H1 (cell line): ENCODE results near the gene ENTPD1. TPM values are rescaled to one million over a fixed set of nuclear protein-coding genes. Genes with fewer than 3 reads are reported as not detected.

Experiments
- CHD2 ChIP-seq: IDR thresholded peaks from 2 replicates; pipeline ENCODE4 v1.6.1; 2012; ENCODE audit warnings: low read length, improper control_type of control experiment
- HDAC6 ChIP-seq: IDR thresholded peaks from one replicate; pipeline ENCODE4 v1.7.1; 2012; ENCODE audit warnings: low read depth, mild to moderate bottlenecking, inconsistent platforms, low read length, moderate library complexity
- JUND ChIP-seq: IDR thresholded peaks from 2 replicates; pipeline ENCODE4 v1.6.1; 2011; ENCODE audit warnings: mild to moderate bottlenecking, improper control_type of control experiment, low read length
- RAD21 ChIP-seq, 2 experiments: IDR thresholded peaks in 1 of 2; conservative IDR thresholded peaks in 1 of 2; 2 replicates each; pipeline ENCODE4 v1.6.1; 2011; ENCODE audit warnings: low read depth in 2 of 2, low read length in 2 of 2, improper control_type of control experiment in 1 of 2, inconsistent platforms in 1 of 2, mild to moderate bottlenecking in 1 of 2, moderate library complexity in 1 of 2
- SIN3A ChIP-seq, 2 experiments: IDR thresholded peaks in 1 of 2; conservative IDR thresholded peaks in 1 of 2; 2 replicates each; pipeline ENCODE4 v1.6.1; 2011 to 2012; ENCODE audit warnings: low read length in 2 of 2, improper control_type of control experiment in 1 of 2, low read depth in 1 of 2, mild to moderate bottlenecking in 1 of 2
- SIX5 ChIP-seq: IDR thresholded peaks from 2 replicates; pipeline ENCODE4 v1.6.1; 2011; ENCODE audit warnings: mild to moderate bottlenecking, low read depth, low read length
- SP2 ChIP-seq: IDR thresholded peaks from 2 replicates; pipeline ENCODE4 v1.6.1; 2012; ENCODE audit warnings: mild to moderate bottlenecking, low read length, inconsistent platforms
- ZNF274 ChIP-seq: IDR thresholded peaks from 2 replicates; pipeline ENCODE4 v1.7.0; 2012; ENCODE audit warnings: low read length, borderline replicate concordance; ENCODE audit errors: extremely low read depth
- polyA plus RNA-seq, 7 experiments: library from polyadenylated mRNA; depleted of rRNA in 3 of 7; stranded (reverse) in 5 of 7; unstranded in 2 of 7; fragments of >200 nt in 5 of 7; fragments of 200-250 nt in 2 of 7; gene quantifications; 1 replicate in 5 of 7; 2 replicates in 1 of 7; 4 replicates in 1 of 7; pipeline versions ENCODE4 v1.2.1 to v1.2.3, GENCODE V29; 2011 to 2013; ENCODE audit warnings: missing spikeins in 2 of 7, mixed read lengths in 2 of 7
- total RNA-seq: library from RNA; stranded (reverse); fragmentation: NEBNext Ultra II Directional; extraction: Animal tissue kit (Norgen Biotek cat#: 25700); gene quantifications from 2 replicates; pipeline ENCODE4 v1.2.1, GENCODE V29; 2021
- TF ChIP-seq, protein P1 (sequence below): fragments of 300-600 bp; sonication (generic); IDR thresholded peaks from 2 replicates; pipeline ENCODE4 v1.7.1; 2012; ENCODE audit warnings: low read length, moderate library complexity, mild to moderate bottlenecking, inconsistent platforms; ENCODE audit not compliant: insufficient replicate concordance
- TF ChIP-seq, protein P2 (sequence below): IDR thresholded peaks from 2 replicates; pipeline ENCODE4 v1.6.1; 2011; ENCODE audit warnings: low read length, improper control_type of control experiment

The ENTPD1 gene
- total and polyA plus RNA-seq, 2 of the 8 experiments (the other 6 are each of a cell fraction or from before 2014, with no cell fraction given): 2.2 to 2.5 TPM

DNA sequence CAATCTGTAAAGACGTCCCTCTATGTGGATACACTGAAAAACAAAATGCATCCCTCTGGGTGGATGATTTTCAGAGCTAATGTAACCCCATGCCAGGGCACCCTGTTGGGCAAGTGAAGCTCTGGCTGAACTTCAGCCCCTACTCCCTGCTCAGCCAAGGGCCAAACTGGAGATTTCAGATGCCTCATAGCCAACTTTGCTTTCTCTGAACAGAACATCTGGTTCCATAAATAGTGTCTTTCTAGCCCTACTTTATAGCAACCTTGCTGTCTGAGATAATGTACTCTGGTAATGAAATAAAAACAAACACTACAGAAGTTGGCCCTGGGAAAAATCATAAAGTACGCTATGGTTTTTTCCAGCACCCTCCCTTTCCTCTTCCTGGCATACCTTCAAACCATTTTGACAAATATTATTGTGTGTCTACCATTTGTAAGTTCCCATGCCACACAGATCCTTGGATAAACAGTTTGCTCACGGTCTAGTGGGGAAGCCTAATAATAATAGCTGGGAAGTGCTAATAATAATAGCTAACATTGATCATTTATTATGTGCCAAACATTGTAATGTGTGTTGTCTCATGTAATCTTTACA, 3.4 kb downstream of the ENTPD1 start (continued):
- TF ChIP-seq, protein P1, sequence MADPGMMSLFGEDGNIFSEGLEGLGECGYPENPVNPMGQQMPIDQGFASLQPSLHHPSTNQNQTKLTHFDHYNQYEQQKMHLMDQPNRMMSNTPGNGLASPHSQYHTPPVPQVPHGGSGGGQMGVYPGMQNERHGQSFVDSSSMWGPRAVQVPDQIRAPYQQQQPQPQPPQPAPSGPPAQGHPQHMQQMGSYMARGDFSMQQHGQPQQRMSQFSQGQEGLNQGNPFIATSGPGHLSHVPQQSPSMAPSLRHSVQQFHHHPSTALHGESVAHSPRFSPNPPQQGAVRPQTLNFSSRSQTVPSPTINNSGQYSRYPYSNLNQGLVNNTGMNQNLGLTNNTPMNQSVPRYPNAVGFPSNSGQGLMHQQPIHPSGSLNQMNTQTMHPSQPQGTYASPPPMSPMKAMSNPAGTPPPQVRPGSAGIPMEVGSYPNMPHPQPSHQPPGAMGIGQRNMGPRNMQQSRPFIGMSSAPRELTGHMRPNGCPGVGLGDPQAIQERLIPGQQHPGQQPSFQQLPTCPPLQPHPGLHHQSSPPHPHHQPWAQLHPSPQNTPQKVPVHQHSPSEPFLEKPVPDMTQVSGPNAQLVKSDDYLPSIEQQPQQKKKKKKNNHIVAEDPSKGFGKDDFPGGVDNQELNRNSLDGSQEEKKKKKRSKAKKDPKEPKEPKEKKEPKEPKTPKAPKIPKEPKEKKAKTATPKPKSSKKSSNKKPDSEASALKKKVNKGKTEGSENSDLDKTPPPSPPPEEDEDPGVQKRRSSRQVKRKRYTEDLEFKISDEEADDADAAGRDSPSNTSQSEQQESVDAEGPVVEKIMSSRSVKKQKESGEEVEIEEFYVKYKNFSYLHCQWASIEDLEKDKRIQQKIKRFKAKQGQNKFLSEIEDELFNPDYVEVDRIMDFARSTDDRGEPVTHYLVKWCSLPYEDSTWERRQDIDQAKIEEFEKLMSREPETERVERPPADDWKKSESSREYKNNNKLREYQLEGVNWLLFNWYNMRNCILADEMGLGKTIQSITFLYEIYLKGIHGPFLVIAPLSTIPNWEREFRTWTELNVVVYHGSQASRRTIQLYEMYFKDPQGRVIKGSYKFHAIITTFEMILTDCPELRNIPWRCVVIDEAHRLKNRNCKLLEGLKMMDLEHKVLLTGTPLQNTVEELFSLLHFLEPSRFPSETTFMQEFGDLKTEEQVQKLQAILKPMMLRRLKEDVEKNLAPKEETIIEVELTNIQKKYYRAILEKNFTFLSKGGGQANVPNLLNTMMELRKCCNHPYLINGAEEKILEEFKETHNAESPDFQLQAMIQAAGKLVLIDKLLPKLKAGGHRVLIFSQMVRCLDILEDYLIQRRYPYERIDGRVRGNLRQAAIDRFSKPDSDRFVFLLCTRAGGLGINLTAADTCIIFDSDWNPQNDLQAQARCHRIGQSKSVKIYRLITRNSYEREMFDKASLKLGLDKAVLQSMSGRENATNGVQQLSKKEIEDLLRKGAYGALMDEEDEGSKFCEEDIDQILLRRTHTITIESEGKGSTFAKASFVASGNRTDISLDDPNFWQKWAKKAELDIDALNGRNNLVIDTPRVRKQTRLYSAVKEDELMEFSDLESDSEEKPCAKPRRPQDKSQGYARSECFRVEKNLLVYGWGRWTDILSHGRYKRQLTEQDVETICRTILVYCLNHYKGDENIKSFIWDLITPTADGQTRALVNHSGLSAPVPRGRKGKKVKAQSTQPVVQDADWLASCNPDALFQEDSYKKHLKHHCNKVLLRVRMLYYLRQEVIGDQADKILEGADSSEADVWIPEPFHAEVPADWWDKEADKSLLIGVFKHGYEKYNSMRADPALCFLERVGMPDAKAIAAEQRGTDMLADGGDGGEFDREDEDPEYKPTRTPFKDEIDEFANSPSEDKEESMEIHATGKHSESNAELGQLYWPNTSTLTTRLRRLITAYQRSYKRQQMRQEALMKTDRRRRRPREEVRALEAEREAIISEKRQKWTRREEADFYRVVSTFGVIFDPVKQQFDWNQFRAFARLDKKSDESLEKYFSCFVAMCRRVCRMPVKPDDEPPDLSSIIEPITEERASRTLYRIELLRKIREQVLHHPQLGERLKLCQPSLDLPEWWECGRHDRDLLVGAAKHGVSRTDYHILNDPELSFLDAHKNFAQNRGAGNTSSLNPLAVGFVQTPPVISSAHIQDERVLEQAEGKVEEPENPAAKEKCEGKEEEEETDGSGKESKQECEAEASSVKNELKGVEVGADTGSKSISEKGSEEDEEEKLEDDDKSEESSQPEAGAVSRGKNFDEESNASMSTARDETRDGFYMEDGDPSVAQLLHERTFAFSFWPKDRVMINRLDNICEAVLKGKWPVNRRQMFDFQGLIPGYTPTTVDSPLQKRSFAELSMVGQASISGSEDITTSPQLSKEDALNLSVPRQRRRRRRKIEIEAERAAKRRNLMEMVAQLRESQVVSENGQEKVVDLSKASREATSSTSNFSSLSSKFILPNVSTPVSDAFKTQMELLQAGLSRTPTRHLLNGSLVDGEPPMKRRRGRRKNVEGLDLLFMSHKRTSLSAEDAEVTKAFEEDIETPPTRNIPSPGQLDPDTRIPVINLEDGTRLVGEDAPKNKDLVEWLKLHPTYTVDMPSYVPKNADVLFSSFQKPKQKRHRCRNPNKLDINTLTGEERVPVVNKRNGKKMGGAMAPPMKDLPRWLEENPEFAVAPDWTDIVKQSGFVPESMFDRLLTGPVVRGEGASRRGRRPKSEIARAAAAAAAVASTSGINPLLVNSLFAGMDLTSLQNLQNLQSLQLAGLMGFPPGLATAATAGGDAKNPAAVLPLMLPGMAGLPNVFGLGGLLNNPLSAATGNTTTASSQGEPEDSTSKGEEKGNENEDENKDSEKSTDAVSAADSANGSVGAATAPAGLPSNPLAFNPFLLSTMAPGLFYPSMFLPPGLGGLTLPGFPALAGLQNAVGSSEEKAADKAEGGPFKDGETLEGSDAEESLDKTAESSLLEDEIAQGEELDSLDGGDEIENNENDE: no peak
- TF ChIP-seq, protein P2, sequence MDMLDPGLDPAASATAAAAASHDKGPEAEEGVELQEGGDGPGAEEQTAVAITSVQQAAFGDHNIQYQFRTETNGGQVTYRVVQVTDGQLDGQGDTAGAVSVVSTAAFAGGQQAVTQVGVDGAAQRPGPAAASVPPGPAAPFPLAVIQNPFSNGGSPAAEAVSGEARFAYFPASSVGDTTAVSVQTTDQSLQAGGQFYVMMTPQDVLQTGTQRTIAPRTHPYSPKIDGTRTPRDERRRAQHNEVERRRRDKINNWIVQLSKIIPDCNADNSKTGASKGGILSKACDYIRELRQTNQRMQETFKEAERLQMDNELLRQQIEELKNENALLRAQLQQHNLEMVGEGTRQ: no peak
- TF ChIP-seq RAD21 (IDR thresholded peaks at IDR 0.05 in 1 of 2, conservative IDR thresholded peaks at IDR 0.05 in 1 of 2; ENCODE audit: low read depth in 2 of 2, low read length in 2 of 2): no peak
- no peak for TF ChIP-seq ZNF274
- TF ChIP-seq SIX5: no peak
- TF ChIP-seq SP2: no peak
- no peak for TF ChIP-seq HDAC6
- TF ChIP-seq JUND: no peak
- no peak for TF ChIP-seq CHD2
- TF ChIP-seq SIN3A (conservative IDR thresholded peaks at IDR 0.05 in 1 of 2, IDR thresholded peaks at IDR 0.05 in 1 of 2; ENCODE audit: low read depth in 1 of 2, low read length in 2 of 2): no peak
